DOHH2 (cell line): ENCODE data around the gene GPX6.

Experiments used
- CTCF ChIP-seq: fragments of 200-600 bp; sonication (generic); IDR thresholded peaks from one replicate; pipeline ENCODE4 v1.5.1; 2014; ENCODE audit warnings: antibody characterized with exemption, mild to moderate bottlenecking, low read depth, low read length; ENCODE audit not compliant: poor library complexity, severe bottlenecking
- EZH2phosphoT487 ChIP-seq: fragments of 200-600 bp; sonication (generic); IDR thresholded peaks from 2 replicates; pipeline ENCODE4 v1.6.1; 2017; ENCODE audit warnings: borderline replicate concordance, mild to moderate bottlenecking, antibody characterized with exemption, low read length, moderate library complexity, mixed read lengths

- TF ChIP-seq EZH2phosphoT487 (no peak), CTCF (no peak)
Observed at GRCh38 chr6:28501259-28501658, 14.3 kb downstream of the GPX6 start.
